NCI-H526 (cell line): ENCODE results near the gene AATK.

ENCODE experiments used
- DNase-seq, 2 experiments: peaks; one replicate each; lab custom pipeline; 2025; lab: John Stamatoyannopoulos, UW

Gene AATK

DNA sequence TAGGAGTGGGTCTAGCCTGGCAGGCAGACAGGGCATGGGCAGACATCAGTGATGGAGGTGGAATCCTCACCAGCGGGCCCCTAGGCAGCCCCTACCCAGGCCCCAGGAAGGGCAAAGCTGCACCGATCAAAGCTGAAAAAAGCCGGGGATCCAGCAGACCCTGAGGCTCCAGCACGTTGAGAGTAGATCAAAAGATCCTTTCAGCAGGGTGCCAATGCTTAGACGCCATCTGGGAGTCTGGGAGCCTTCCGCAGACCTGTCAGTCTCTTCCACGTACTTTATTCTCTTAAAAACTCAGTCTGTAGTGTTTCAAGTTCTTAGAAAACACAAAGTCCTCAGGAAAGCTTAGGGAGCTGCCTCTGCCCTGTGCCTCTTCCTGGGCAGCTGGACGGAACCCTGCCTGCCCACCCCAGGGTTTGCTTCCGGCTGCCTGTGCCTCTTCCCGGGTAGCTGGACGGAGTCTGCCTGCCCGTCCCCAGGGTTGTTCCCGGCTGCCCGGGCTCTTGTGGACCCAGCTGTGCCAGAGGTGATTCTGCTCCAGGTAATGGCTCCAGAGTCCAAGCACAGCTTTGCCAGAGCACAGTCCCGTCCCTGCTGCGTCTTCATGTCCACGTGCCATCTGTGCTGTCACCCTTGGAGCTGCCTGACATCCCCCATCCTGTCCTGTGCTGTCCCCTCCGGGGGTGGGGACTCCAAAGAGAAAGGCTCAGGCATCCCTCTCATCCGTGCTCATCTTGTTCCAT is 51.5 kb downstream of the AATK start:
- DNase-seq, result no peak

DNA sequence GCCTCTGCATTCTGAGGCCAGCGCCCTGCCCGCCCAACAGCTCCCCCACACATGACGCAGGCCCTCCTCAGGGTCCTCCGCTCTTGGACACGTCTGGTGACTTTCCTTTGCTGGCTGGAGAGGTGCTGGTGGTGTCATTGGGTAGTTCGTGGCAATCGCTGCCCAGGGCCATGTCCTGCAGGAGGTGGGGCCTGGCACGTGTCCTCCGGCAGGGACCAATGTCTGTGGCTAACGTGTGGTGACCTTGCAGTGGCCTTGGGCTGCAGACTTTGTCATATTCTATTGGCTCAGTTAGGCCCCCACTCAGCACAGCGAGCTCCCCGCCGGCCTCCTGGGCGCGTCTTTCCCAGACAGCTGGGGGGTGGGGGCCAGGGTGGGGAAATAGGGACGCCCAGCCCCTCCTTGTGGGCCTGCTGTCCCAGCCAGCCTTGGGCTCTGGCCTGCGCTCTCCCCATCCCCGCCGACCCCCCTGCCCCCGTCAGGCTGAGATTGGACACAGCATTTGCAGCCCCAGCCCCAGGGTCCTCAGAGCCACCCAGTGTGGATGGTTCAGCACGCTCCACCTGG is 52.8 kb downstream of the AATK start:
- no peak for DNase-seq

DNA sequence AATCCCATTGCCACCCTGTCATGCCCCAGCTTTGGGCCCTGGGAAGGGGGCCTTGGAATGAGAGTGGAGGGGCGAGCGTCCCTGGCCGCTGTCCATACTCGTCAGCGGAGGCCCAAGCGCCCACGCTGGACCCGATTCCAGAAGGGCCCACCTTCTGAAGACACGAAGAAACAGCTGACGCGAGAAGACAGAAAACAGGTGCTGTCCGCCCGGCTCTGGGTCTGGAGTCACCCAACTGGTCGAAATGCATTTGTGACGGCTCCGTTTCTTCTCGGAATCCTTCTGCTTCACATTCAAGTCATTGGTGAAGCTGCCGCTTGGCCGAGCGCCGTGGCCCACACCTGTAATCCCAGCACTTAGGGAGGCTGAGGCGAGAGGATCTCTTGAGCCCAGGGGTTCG is 53.6 kb downstream of the AATK start:
- DNase-seq, result no peak

DNA sequence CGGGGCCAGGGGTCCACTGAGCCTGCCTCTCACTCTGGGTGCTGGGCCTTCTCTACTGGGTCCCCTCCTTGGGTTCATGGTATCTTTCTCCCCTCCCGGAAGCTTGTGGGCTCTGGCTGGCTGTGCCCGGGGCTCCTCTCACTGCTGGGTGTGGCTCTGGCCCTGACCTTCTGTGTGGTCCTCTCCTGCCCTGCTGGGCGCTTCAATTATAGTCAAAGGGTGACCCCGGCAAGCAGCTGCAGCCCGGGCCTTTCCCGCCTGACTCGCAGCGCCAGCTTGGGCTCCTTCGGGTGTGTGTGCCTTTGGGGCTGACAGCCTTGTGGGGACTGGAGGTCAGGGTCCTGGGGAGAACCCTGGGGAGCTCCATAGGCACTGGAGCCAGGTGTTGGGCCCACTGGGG is 55.0 kb downstream of the AATK start:
- DNase-seq, result no peak

DNA sequence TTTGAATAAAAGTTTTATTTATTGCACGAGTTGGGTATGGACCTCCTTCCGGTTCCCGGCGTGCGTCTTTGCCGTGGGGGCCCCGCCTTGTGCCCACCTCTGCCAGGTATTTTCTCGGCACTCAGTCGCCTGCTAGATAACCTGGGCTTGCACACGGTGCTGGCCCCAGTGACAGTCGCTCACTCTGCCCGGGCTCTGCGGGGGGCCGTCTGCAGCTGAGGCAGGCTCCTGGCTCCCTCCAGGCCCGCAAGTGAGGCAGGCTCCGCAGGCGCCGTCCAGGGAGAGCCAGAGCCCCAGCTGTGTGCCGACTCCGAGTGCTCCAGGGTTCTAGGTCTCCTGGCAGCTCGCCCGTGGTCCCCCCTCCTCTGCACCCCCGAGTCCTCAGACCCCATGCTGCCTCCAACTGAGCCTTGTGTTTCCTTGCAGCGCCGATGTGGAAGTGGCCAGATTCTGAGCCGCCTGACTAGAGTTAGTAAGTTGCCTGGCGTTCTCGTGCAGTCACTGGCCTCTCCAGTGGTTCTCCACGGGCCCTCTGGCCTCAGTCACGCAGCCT is 55.5 kb downstream of the AATK start:
- no peak for DNase-seq

DNA sequence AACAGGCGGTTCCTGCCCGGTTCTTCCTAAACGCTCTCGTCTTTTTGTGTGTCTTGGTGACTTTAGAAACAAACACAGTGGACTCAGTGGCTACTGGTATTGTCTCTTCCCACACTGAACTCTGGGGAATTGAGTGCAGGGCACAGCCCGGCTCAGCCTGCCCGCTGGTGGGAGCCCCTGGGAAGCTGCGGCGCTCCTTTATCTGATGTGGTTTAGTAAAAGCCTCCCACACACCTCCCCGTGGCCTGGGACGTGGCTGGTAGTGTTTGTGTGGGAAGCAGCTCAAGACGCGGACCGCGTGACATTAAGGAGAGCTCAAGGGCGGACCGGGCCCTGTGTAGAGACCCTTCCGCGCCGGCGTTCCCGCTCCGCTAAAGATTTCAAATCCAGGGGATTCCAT is 56.1 kb downstream of the AATK start:
- no peak for DNase-seq

DNA sequence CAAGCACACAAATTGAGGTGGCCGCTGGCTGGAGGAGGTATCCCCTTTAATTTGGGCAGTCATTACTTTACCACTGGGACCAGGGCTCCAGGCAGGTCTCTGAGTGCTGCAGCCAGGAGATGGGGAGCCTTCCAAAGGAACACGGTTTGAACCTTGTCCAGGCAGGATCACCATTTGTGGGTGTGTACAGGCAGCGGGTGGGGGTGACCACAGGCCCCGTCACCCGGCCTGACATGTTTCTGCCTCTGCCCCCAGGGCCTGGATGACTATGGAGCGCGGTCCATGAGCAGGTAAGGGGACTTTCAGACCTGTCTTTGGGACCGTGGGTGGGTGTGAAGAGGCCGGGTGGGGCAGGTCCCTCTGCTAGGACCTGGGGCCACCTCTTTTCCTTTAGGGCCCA is 57.8 kb downstream of the AATK start:
- DNase-seq, result no peak

DNA sequence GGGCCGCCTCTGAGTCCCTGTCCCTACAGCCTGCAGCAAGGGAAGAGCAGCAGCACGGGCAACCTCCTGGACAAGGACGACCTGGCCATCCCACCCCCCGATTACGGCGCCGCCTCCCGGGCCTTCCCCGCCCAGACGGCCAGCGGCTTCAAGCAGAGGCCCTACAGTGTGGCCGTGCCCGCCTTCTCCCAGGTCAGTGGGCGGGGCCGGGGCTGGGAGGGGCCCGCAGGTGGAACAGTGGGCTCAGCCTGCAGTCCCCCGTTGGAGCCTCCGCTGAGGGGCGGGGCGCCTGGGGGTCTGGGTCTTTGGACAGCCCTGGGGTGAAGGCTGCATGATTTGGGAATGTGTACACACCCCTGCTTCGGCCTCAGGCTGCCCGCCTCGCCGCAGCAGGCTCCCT is 59.3 kb downstream of the AATK start:
- no peak for DNase-seq

DNA sequence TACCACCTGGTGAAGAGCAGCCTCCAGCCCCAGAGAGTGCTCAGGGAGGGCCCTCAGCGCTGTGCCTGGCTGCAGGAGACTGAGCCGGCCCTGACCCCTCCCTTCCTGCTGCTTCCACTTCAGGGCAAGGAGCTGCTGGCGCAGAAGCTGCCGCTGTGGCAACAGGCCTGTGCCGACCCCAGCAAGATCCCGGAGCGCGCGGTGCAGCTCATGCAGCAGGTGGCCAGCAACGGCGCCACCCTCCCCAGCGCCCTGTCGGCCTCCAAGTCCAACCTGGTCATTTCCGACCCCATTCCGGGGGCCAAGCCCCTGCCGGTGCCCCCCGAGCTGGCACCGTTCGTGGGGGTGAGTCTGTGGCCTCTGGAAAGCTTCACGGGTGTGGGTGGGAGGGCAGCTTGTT is 62.6 kb downstream of the AATK start:
- DNase-seq, result no peak

DNA sequence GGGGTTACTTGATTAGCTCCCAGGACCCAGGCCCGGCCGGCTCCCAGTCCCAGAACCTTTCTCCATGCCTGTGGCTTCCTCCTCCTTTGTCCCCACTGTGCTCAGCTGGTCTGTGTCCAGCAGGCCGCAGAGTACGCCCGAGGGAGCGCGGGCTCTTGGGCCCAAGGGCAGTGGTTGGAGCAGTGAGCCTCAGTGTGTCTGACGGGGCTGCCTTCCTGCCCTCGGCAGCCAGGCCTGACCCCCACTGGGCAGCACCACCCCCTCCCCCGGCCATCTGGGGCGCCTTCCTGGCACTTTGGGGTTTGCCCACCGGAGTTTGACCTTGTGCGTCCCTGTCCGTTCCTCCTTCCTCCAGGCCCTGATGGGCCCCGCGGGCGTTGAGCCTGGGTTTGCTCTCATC is 63.2 kb downstream of the AATK start:
- no peak for DNase-seq

DNA sequence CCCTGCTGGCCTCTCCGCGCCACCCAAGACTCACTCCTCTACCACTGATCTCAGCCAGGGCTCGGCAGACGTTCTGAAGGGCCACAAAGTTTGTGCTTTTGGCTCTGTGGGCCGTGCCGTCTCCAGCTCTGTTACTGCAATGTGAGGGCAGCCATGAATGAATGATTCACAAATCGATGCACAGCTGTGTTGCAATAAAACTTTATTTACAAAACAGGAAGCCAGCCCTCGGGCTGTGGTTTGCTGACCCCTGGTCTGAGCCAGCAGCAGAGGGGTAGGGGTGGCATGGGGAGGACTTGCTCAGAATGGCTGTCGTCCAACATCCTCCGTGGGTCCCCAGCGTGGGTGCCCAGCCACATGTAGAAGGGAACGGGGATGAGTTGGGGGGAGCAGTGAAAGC is 63.7 kb downstream of the AATK start:
- no peak for DNase-seq

DNA sequence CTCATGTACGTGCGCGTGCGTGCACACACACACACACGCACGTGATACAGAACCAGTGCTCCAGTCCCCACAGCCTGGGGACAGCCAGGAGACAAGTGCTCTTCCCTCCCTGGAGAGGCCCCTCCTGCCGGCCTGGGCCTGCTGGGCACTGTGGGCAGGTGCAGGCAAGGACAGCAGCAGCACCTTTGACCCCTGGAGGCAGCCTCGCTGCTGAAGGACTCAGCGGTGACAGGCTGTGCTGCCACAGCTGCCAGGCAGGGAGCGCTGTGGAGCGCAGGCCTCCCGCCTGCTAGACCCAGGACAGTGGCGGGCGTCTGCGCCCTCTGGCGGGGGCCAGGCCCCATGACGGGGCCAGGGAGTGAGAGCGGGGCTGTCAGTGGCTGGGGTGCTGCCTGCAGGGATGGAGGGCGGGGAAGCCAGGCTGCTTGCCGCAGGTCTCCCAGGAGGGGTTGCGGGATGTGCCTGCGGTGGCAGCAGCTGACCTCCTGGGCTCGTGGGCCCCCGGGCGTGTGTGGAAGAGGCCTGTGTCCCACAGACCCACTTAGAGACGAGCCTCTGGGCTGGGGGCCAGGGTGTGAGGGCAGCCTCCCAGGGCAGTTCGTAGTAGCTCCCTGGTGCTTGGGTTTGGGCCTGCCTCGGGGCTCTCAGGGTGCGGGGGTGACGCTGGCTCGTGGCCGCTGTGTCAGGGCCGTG is 64.3 kb downstream of the AATK start:
- DNase-seq, result peak; percentile 23 to 84

DNA sequence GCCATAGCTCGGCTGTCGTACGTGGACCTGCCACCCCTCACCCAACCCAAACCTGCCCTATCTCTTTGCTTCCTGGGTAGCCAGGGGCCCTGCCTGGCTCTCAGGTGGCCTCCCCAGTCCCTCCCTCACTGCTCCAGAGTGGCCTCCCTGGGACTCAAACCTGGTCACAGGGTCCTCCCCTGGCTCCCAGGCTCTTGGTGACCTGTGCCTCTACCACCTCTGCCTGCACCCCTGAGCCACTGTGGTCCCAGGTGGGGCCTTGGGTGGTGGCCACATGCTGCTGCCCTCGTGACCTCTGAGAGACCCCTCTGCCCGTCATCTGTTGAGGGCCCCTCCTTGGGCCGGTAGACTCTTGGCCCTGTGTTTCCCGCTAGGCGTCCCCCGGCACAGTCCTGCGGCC is 65.4 kb downstream of the AATK start:
- no peak for DNase-seq

DNA sequence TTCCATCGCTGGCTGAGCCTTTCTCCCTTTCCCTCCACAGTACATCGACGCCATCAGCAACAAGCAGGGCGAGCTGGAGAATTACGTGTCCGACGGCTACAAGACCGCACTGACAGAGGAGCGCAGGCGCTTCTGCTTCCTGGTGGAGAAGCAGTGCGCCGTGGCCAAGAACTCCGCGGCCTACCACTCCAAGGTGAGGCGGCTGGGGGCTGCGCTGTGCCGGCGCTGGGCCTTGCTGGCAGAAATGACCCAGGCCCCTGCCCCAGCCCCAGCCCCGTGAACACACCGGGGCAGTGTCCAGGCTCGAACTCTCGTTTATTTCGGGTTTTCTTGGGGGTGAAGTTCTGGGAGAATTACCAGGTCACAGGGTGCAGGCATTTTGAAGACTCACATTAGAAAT is 66.1 kb downstream of the AATK start:
- DNase-seq, result no peak

DNA sequence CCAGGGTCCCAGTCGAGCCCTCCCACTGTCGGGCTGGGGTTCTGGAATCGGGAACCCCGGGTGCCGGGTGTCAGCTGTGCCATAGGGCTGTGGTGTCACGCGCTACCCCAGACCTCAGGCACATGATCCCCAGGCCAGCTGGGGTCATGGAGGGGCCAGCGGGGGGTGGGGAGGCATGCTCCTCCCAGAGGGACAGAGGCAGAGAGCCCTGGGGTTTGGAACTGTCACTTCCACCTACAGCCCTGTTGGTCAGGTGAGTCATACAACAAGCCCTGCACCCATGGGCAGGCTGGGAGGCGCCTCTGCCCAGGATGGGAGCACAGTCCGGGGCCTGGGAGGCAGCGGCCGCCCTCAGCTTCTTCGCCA is 68.1 kb downstream of the AATK start:
- no peak for DNase-seq

DNA sequence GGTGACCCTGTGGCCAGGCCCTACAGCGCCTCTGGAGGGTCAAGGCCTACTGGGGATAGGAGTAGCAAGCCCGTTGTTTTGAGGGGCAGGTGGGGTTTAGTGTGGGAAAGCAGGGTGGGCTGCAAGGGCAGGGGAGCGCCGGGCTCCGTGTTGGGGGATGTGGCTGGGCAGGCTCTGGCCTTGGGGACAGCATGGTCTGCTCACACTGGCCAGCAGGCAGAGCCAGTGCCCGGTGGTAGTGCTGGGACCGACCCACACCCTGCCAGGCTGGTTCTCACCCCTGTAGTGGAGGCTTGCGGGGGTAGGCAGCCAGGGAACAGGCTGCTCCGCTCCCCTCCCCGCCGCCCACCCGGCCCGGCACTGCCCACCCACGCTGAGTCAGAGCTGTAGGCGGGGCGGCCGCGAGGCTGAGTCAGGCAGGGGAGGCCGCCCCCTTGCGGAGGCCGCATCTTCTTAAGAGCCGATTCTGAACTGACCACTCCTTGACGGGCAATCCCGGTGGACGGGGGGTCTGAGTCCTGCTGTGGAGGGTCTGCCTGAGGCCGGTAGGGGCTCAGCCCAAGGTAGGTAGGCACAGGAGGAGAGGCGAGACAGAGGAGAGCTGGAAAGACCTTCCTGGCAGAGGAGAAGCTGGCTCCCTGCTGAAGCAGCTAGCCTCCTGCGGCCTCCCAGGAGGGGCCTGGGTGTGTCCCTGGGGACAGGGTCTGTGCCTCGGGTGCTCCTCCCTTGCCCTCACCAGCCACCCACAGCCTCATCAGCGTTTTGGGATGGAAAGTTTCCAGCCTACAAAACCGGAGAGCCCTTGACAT is 68.7 kb downstream of the AATK start:
- DNase-seq, result no peak

DNA sequence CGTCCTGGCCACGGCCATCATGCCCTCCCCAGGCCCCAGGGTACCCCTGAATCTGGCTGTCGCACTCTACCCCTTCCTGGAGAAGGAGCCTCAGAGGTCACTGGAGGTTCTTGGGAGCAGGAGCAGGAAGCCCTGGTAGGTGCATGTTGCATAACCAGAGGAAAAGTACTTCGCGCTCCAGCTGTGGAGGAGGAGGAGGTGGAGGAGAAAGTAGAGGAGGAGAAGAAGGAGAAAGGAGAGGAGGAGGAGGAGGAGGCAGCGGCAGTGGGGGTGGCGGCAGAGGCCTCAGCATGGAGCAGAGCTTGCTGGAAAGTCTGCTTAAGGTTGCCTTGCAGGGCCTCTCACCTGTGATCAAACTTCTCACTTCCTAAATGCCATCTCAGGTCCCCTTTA is 69.3 kb downstream of the AATK start:
- no peak for DNase-seq

DNA sequence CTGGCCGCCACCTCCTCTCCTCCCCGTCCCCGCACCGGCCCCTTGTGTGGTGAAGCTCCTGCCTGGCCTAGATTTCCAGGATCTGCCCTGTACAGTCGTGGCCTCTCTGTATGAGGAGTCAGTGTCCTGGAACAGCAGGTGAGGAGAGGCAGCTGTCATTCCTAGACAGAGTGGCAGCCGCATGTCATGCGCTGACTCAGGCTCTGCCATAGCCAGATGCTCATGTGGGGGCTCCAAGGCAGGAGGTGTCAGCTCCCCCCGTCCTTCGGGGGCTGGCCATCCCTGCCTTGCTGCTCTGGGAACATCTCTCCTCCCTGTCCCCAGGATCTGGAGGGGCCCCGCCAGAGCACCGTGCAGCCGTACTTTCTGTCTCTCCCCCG is 70.6 kb downstream of the AATK start:
- peak in 1 of 2 experiments; percentile 64 for DNase-seq

DNA sequence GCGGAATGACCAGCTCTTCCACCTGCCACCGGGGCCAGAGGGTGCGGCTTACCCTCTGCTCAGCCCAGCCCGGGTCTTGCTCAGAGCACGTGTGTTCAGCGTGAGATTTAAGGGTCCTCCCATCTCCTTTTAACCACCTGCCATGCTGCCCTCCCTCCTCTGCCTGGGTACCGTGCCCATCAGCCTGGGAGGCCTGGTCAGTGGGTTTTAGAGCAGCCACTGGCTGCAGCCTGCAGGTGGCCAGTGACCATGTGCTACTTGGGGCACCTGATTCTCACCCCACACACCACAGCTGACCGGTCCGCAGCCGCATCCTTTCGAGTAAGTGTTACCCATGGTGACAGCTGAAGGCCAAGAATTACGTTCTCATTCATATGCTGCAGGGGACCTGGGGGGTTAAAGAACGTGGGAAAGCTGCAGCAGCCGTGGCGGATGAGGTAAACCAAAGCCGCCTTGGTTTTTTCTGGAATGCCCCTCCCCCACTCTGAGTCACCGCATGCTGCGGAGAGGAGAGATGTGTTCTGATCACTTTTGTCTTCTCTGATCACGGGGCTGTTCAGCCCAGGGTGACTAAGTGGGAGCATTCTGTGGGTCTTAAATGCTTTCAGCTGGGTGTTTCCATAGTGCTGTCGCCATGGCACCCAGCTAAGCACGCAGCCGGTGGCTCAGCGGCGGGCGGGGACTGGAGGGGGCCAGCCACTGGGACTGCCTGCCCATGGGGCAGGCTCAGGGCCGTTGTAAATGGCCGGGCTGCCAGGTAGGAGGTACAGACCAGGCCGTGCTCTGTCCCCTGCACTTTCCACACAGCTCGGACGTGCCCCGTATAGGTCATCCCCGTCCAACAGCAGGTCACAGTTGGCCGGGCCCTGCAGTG is 71.3 kb downstream of the AATK start:
- DNase-seq, result peak; percentile 43 to 76

DNA sequence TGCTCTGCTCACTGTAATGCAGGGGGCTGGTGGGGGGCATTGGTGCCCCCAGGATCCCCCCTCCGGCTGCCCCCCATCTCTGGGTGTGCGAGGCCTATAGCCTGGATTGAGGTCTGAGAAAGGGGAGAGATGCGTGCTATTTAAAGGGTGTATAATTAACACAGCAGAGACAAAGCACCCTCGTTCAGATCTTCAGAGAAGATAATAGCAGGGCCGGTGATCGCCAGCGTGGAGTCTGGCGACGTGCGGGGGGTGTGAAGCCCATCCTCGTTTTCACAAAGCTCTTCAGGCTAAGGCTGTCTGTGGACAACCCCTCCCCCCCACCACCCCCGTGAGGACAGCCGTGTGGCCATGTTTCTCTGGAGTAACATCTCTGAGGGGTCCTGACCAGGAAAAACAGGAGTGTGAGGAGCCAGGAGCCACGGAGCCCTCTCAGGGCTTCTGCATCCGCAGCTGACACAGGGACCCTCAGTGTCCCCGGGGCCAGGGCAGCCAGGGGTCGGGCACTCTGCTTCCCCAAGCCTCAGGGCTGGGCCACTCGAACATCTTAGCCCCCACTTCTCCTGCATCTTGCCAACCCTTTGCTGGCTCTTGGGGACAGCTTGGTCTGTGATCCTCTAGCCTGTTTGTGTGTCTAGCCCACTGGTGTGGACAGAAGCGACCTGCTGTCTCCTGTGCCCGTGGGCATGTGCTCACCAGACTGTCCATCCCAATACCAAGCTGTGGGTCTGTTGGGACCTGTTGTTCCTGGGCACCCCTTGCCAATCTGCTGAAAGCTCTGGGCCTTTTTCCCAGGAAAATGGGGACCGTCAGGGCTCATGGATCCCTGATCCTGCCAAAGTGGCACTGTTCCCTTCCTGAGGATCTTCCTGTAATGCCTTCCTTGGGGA is 72.2 kb downstream of the AATK start:
- DNase-seq, result no peak
